Activated CD8-positive, alpha-beta memory T cell treated with anti-CD3 and anti-CD28 coated beads for 1 hour (primary cell): ENCODE data around the gene CCDC157.
A peak's percentile ranks its signal among the peaks of the same experiment; 100 is the strongest.

ENCODE experiments used
- DNase-seq, 2 donors: peaks; one replicate each; pipeline ENCODE4 v3.0.0-alpha.2; 2020; ENCODE audit warnings: low read depth in 1 of 2; ENCODE audit errors: extremely low read depth in 1 of 2

Gene CCDC157

GRCh38 chr22:30351226-30351625 lies 5.6 kb upstream of the CCDC157 start:
- DNase-seq: no peak

- no peak for DNase-seq
These were observed 2.2 kb upstream of the CCDC157 start for GRCh38 chr22:30354644-30355043.

- DNase-seq: peak in 1 of 2 donors; percentile 14
These were observed 396 bp downstream of the CCDC157 start for GRCh38 chr22:30357236-30357570.

GRCh38 chr22:30357650-30358215 lies 926 bp downstream of the CCDC157 start:
- no peak for DNase-seq

GRCh38 chr22:30358541-30358940 lies 1.7 kb downstream of the CCDC157 start:
- no peak for DNase-seq

- no peak for DNase-seq
These were observed 5.3 kb downstream of the CCDC157 start for GRCh38 chr22:30361916-30362650.

- DNase-seq: no peak
These were observed 6.0 kb downstream of the CCDC157 start for GRCh38 chr22:30362651-30363281.

GRCh38 chr22:30365891-30366290 lies 9.1 kb downstream of the CCDC157 start:
- no peak for DNase-seq

GRCh38 chr22:30368420-30368819 lies 11.6 kb downstream of the CCDC157 start:
- DNase-seq: no peak

- no peak for DNase-seq
These were observed 13.9 kb downstream of the CCDC157 start for GRCh38 chr22:30370641-30371230.

- no peak for DNase-seq
These were observed 14.5 kb downstream of the CCDC157 start for GRCh38 chr22:30371321-30371720.

- no peak for DNase-seq
These were observed 15.2 kb downstream of the CCDC157 start for GRCh38 chr22:30371981-30372380.

GRCh38 chr22:30372915-30373314 lies 16.1 kb downstream of the CCDC157 start:
- no peak for DNase-seq

GRCh38 chr22:30373331-30374325 lies 16.8 kb downstream of the CCDC157 start:
- DNase-seq: no peak

- no peak for DNase-seq
These were observed 18.6 kb downstream of the CCDC157 start for GRCh38 chr22:30375312-30375849.

- no peak for DNase-seq
These were observed 23.2 kb downstream of the CCDC157 start for GRCh38 chr22:30380011-30380410.

- no peak for DNase-seq
These were observed 24.5 kb downstream of the CCDC157 start for GRCh38 chr22:30381264-30381663.

GRCh38 chr22:30382340-30382739 lies 25.5 kb downstream of the CCDC157 start:
- no peak for DNase-seq

- DNase-seq: no peak
These were observed 26.3 kb downstream of the CCDC157 start for GRCh38 chr22:30383061-30383460.

- DNase-seq: no peak
These were observed 29.1 kb downstream of the CCDC157 start for GRCh38 chr22:30385942-30386341.

GRCh38 chr22:30386608-30386959 lies 29.8 kb downstream of the CCDC157 start:
- DNase-seq: no peak
